Activated T-cell treated with anti-CD3 and anti-CD28 coated beads for 4 hours (primary cell): ENCODE measurements around the gene BAHCC1.

Source experiments
- DNase-seq: peaks from one replicate; pipeline ENCODE4 v3.0.0-alpha.2; 2020

BAHCC1 gene

GRCh38 chr17:81464586-81464985 is 69.3 kb downstream of the BAHCC1 start:
- DNase-seq: no peak

- DNase-seq: no peak
Measured at GRCh38 chr17:81465910-81466309, 70.7 kb downstream of the BAHCC1 start.

GRCh38 chr17:81466564-81467472 is 71.6 kb downstream of the BAHCC1 start:
- DNase-seq: no peak

- no peak for DNase-seq
Measured at GRCh38 chr17:81468111-81468769, 73.0 kb downstream of the BAHCC1 start.

GRCh38 chr17:81468770-81469121 is 73.5 kb downstream of the BAHCC1 start:
- no peak for DNase-seq

GRCh38 chr17:81469266-81469665 is 74.0 kb downstream of the BAHCC1 start:
- DNase-seq: no peak

- no peak for DNase-seq
Measured at GRCh38 chr17:81470270-81470943, 75.2 kb downstream of the BAHCC1 start.

- DNase-seq: no peak
Measured at GRCh38 chr17:81470944-81471817, 75.9 kb downstream of the BAHCC1 start.

GRCh38 chr17:81471818-81472456 is 76.7 kb downstream of the BAHCC1 start:
- no peak for DNase-seq

GRCh38 chr17:81473019-81473418 is 77.8 kb downstream of the BAHCC1 start:
- DNase-seq: no peak

- no peak for DNase-seq
Measured at GRCh38 chr17:81474958-81475357, 79.7 kb downstream of the BAHCC1 start.

- no peak for DNase-seq
Measured at GRCh38 chr17:81476097-81476496, 80.8 kb downstream of the BAHCC1 start.

GRCh38 chr17:81476635-81477034 is 81.4 kb downstream of the BAHCC1 start:
- DNase-seq: no peak

GRCh38 chr17:81477173-81477572 is 81.9 kb downstream of the BAHCC1 start:
- DNase-seq: no peak

GRCh38 chr17:81478119-81478518 is 82.9 kb downstream of the BAHCC1 start:
- DNase-seq: no peak

- no peak for DNase-seq
Measured at GRCh38 chr17:81479175-81480071, 84.2 kb downstream of the BAHCC1 start.

GRCh38 chr17:81480140-81481072 is 85.1 kb downstream of the BAHCC1 start:
- DNase-seq: no peak

GRCh38 chr17:81481073-81481799 is 86.0 kb downstream of the BAHCC1 start:
- DNase-seq: peak; percentile 40

- DNase-seq: no peak
Measured at GRCh38 chr17:81481815-81482505, 86.7 kb downstream of the BAHCC1 start.
